Activated CD8-positive, alpha-beta memory T cell treated with anti-CD3 and anti-CD28 coated beads for 48 hours (primary cell): Measurements from ENCODE around the gene PFDN5.

Source experiments
- DNase-seq, 3 experiments: peaks; one replicate each; pipeline ENCODE4 v3.0.0-alpha.2; 2020; ENCODE audit warnings: low read depth in 2 of 3, low spot score in 2 of 3

PFDN5 gene

GRCh38 chr12:53295070-53295890 is at the start of gene PFDN5:
Gene PFDN5 (plus strand): TSS chr12:53295542. CDS start chr12:53295568, 26 bp downstream.
- peak; percentile 55 to 68 (median 67) for DNase-seq

GRCh38 chr12:53251477-53252348 is 43.6 kb upstream of the PFDN5 start:
- peak in 2 of 3 experiments; percentile 42 to 58 for DNase-seq

GRCh38 chr12:53252349-53252916 is 42.9 kb upstream of the PFDN5 start:
- DNase-seq: no peak

- no peak for DNase-seq
Observed at GRCh38 chr12:53253298-53253697, 42.0 kb upstream of the PFDN5 start.

- DNase-seq: no peak
Observed at GRCh38 chr12:53254816-53255545, 40.4 kb upstream of the PFDN5 start.

- no peak for DNase-seq
Observed at GRCh38 chr12:53255996-53256395, 39.3 kb upstream of the PFDN5 start.

- no peak for DNase-seq
Observed at GRCh38 chr12:53258541-53259539, 36.5 kb upstream of the PFDN5 start.

- no peak for DNase-seq
Observed at GRCh38 chr12:53259891-53260290, 35.5 kb upstream of the PFDN5 start.

GRCh38 chr12:53265783-53266182 is 29.6 kb upstream of the PFDN5 start:
- DNase-seq: no peak

- no peak for DNase-seq
Observed at GRCh38 chr12:53267306-53267998, 27.9 kb upstream of the PFDN5 start.

GRCh38 chr12:53267999-53268629 is 27.2 kb upstream of the PFDN5 start, which contains the start of gene ESPL1:
Gene ESPL1 (plus strand): TSS chr12:53268299. CDS start chr12:53268767, 468 bp downstream.
- peak; percentile 69 to 83 (median 70) for DNase-seq

- DNase-seq: no peak
Observed at GRCh38 chr12:53268630-53269562, 26.4 kb upstream of the PFDN5 start.

- DNase-seq: no peak
Observed at GRCh38 chr12:53274445-53274844, 20.9 kb upstream of the PFDN5 start.

GRCh38 chr12:53276511-53276910 is 18.8 kb upstream of the PFDN5 start:
- DNase-seq: no peak

- DNase-seq: no peak
Observed at GRCh38 chr12:53277981-53278380, 17.4 kb upstream of the PFDN5 start.

- DNase-seq: no peak
Observed at GRCh38 chr12:53279283-53279869, 16.0 kb upstream of the PFDN5 start.

- no peak for DNase-seq
Observed at GRCh38 chr12:53279888-53280498, 15.3 kb upstream of the PFDN5 start.
